ENCODE results near the gene PRSS2.

- TF ChIP-seq GATA2 (IDR thresholded peaks at IDR 0.05; ENCODE audit: low read depth, low read length) (no peak), GATA3 (IDR thresholded peaks at IDR 0.05; ENCODE audit: low read depth, low read length) (no peak)
These were observed 43.7 kb downstream of the PRSS2 start for GRCh38 chr7:142814451-142814850.
